ENCODE results near the gene TLN1. TPM values are rescaled to one million over a fixed set of nuclear protein-coding genes. Genes with fewer than 3 reads are reported as not detected.

The TLN1 gene
- total and polyA plus RNA-seq, 2 donors (not counting 1 experiment from before 2014, with no cell fraction given): 102 to 280 TPM

DNA sequence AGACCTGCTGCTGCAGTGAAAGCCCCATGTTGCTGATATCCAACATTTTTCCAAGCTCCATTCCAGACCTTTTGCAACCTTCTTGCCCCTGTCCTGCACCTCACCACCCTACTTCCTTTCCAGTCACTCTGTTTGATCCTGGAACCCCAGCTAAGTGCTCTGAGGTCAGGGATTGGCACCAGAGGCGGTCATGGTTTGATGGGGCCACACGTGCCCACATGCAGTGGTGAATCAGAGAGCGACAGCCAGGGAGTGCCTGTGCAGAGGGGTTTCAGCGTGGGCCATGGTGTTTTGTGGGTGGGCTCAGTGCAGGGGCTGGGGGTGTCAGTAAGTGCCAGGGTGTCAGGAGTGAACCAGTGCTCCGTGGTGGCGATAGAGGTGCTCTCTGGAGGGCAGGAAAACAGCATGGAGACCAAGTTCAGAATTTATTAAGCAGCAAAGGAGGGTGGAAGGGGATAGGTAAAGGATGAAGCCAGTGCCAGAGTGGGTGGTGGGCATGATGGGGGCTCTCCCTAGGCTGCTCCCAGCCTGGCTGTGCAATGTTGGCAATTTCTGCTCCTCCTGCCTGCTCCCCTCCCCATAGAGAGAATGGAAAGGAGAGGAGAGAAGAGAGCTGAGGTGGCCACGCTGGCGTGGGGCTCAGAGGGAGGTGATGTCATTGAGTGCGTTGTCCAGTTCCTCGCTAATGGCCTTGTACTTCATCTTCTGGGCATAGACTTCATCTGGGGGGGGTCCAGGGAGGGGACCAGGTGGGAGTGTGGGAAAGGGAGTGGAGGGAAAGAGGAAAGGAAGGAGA, 49.3 kb downstream of the TLN1 start:
- no peak overlapping the region for H3K4me2 ChIP-seq (replicated peaks; ENCODE audit: low read depth, low read length, poor library complexity, severe bottlenecking)
- ATAC-seq (ENCODE audit: low read depth) (no peak), DNase-seq (no peak)
- Mint-ChIP-seq H3K9me3 (ENCODE audit: insufficient read depth) (no peaks in the 10 kb centered on the region), H3K27me3 (no peaks in the 10 kb centered on the region), H3K27ac (peak overlapping the region; percentile 12), H3K4me1 (peaks cover 18% of the 10 kb centered on the region), H3K4me3 (no peak overlapping the region)
- H3K79me2 ChIP-seq (ENCODE audit: control insufficient read depth, insufficient read depth, low read length): no peaks in the 10 kb centered on the region
- H3K9ac ChIP-seq (ENCODE audit: low read length): no peak overlapping the region
- CTCF ChIA-PET: interaction anchor here (7.6 kb wide), 1 partner anchor 12 kb away, joined by 82 read pairs; no protein-coding TSS in a partner anchor
- peaks cover 14 to 20% of the 10 kb centered on the region in 2 donors for H3K4me1 ChIP-seq (ENCODE audit: control insufficient read depth in 2 of 2, insufficient read depth in 2 of 2, low read length in 2 of 2)
- POLR2A ChIA-PET: no interaction called here
- no peak overlapping the region for H2AFZ ChIP-seq (ENCODE audit: insufficient read depth, low read depth, low read length, poor library complexity, severe bottlenecking)
- H3K27ac ChIP-seq (ENCODE audit: low read length in 2 of 2): no peak overlapping the region
- no peak for TF ChIP-seq EZH2 (IDR thresholded peaks at IDR 0.05; ENCODE audit: borderline replicate concordance, insufficient read depth, low read depth, low read length, poor library complexity, severe bottlenecking)
- TF ChIP-seq CTCF (IDR thresholded peaks at IDR 0.05): no peak
- H3K36me3 ChIP-seq (replicated peaks in 1 of 2; ENCODE audit: control extremely low read depth in 1 of 2, control insufficient read depth in 1 of 2, extremely low read depth in 1 of 2, insufficient read depth in 2 of 2, low read length in 1 of 2): no peaks in the 10 kb centered on the region
- intact Hi-C loops (cut with micrococcal nuclease): no loop called here
- H4K20me1 ChIP-seq (ENCODE audit: control insufficient read depth, insufficient read depth, low read length, poor library complexity, severe bottlenecking): no peaks in the 10 kb centered on the region
- no peaks in the 10 kb centered on the region for H3K9me3 ChIP-seq (ENCODE audit: control extremely low read depth in 1 of 3, control insufficient read depth in 2 of 3, insufficient read depth in 1 of 3, low read length in 2 of 3)
- H3K27me3 ChIP-seq (replicated peaks in 1 of 4; ENCODE audit: control extremely low read depth in 1 of 4, control insufficient read depth in 3 of 4, insufficient read depth in 4 of 4, low read length in 3 of 4): no peaks in the 10 kb centered on the region
- WGBS (ENCODE audit: insufficient coverage): 93% methylated on average over 8 of the region's 10 CpGs
- H3K4me3 ChIP-seq (ENCODE audit: control extremely low read depth in 1 of 5, extremely low read depth in 1 of 5, insufficient read depth in 1 of 5, low read depth in 2 of 5, low read length in 4 of 5): no peak overlapping the region

- WGBS (ENCODE audit: insufficient coverage): 94% methylated on average over 5 of the region's 6 CpGs
- intact Hi-C loops (cut with micrococcal nuclease): no loop called here
- peaks cover 14 to 20% of the 10 kb centered on the region in 2 donors for H3K4me1 ChIP-seq (ENCODE audit: control insufficient read depth in 2 of 2, insufficient read depth in 2 of 2, low read length in 2 of 2)
- H3K36me3 ChIP-seq (replicated peaks in 1 of 2; ENCODE audit: control extremely low read depth in 1 of 2, control insufficient read depth in 1 of 2, extremely low read depth in 1 of 2, insufficient read depth in 2 of 2, low read length in 1 of 2): no peaks in the 10 kb centered on the region
- no peak overlapping the region for H3K4me3 ChIP-seq (ENCODE audit: control extremely low read depth in 1 of 5, extremely low read depth in 1 of 5, insufficient read depth in 1 of 5, low read depth in 2 of 5, low read length in 4 of 5)
- no peaks in the 10 kb centered on the region for H3K9me3 ChIP-seq (ENCODE audit: control extremely low read depth in 1 of 3, control insufficient read depth in 2 of 3, insufficient read depth in 1 of 3, low read length in 2 of 3)
- Mint-ChIP-seq H3K4me1 (peaks cover 18% of the 10 kb centered on the region), H3K27ac (no peak overlapping the region), H3K27me3 (no peaks in the 10 kb centered on the region), H3K9me3 (ENCODE audit: insufficient read depth) (no peaks in the 10 kb centered on the region), H3K4me3 (no peak overlapping the region)
- CTCF ChIA-PET: interaction anchor here (7.6 kb wide), 1 partner anchor 13 kb away, joined by 82 read pairs; no protein-coding TSS in a partner anchor
- no peak for TF ChIP-seq EZH2 (IDR thresholded peaks at IDR 0.05; ENCODE audit: borderline replicate concordance, insufficient read depth, low read depth, low read length, poor library complexity, severe bottlenecking)
- no peak for TF ChIP-seq CTCF (IDR thresholded peaks at IDR 0.05)
- no peak overlapping the region for H2AFZ ChIP-seq (ENCODE audit: insufficient read depth, low read depth, low read length, poor library complexity, severe bottlenecking)
- H3K9ac ChIP-seq (ENCODE audit: low read length): no peak overlapping the region
- H3K79me2 ChIP-seq (ENCODE audit: control insufficient read depth, insufficient read depth, low read length): no peaks in the 10 kb centered on the region
- no peaks in the 10 kb centered on the region for H4K20me1 ChIP-seq (ENCODE audit: control insufficient read depth, insufficient read depth, low read length, poor library complexity, severe bottlenecking)
- POLR2A ChIA-PET: no interaction called here
- H3K4me2 ChIP-seq (replicated peaks; ENCODE audit: low read depth, low read length, poor library complexity, severe bottlenecking): no peak overlapping the region
- no peak overlapping the region for H3K27ac ChIP-seq (ENCODE audit: low read length in 2 of 2)
- DNase-seq: no peak
- no peaks in the 10 kb centered on the region for H3K27me3 ChIP-seq (replicated peaks in 1 of 4; ENCODE audit: control extremely low read depth in 1 of 4, control insufficient read depth in 3 of 4, insufficient read depth in 4 of 4, low read length in 3 of 4)
- ATAC-seq (ENCODE audit: low read depth): no peak
Measured at GRCh38 chr9:35682051-35682450, 49.9 kb downstream of the TLN1 start.
